ENCODE measurements around the gene EEF1E1.

The EEF1E1 gene

DNA sequence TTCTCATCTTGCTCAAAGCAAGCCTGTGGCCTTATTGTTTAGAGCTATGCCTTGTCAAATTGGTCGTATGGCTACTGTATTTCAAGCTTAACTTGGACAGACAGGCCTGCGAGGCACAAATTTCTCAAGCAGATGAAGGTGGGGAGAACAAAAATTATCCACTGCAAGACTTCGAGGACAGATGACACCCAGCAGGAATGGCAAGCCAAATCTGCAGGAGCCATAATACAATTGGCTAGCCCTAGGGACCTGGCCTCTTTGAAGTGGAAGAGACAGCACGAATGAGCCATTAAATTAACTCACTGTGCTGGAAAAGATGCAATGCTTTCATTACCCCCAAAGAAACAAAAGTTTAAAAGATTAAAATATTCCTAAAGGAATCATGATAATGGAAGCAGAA lies 33.2 kb downstream of the EEF1E1 start:
- TF ChIP-seq, protein P1, sequence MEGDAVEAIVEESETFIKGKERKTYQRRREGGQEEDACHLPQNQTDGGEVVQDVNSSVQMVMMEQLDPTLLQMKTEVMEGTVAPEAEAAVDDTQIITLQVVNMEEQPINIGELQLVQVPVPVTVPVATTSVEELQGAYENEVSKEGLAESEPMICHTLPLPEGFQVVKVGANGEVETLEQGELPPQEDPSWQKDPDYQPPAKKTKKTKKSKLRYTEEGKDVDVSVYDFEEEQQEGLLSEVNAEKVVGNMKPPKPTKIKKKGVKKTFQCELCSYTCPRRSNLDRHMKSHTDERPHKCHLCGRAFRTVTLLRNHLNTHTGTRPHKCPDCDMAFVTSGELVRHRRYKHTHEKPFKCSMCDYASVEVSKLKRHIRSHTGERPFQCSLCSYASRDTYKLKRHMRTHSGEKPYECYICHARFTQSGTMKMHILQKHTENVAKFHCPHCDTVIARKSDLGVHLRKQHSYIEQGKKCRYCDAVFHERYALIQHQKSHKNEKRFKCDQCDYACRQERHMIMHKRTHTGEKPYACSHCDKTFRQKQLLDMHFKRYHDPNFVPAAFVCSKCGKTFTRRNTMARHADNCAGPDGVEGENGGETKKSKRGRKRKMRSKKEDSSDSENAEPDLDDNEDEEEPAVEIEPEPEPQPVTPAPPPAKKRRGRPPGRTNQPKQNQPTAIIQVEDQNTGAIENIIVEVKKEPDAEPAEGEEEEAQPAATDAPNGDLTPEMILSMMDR (IDR thresholded peaks at IDR 0.05; ENCODE audit: insufficient read depth, low read length, missing control alignments), result no peak
- ChIA-PET POLR2A (no interaction called here), CTCF (no interaction called here)
- no peak for DNase-seq (ENCODE audit: low read depth, low spot score)
- H3K4me3 ChIP-seq (ENCODE audit: low read depth, low read length), result no peak overlapping the region

DNA sequence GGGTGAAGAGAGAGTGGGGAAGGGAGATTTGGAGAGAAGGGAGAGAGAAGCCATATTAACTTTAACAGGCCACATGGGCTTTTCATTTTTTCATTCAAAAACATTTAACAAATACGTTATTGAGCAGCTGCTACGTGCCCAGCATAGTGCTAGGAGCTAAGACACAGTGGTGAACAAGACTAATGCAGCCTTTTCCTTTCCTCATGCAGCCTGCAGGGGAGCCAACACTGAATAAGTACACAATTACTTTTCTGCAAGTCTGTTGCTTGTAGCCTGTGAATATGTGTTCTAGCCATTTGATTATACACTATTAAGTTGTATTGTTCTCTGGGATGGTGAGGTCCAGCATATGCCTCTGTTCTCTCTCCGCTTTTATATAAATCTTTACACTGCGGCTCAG lies 36.2 kb downstream of the EEF1E1 start:
- CTCF ChIA-PET, result no interaction called here
- no peak overlapping the region for H3K4me3 ChIP-seq (ENCODE audit: low read depth, low read length)
- DNase-seq (ENCODE audit: low read depth, low spot score), result no peak
- TF ChIP-seq, protein P1 (IDR thresholded peaks at IDR 0.05; ENCODE audit: insufficient read depth, low read length, missing control alignments), result no peak
- POLR2A ChIA-PET, result no interaction called here

DNA sequence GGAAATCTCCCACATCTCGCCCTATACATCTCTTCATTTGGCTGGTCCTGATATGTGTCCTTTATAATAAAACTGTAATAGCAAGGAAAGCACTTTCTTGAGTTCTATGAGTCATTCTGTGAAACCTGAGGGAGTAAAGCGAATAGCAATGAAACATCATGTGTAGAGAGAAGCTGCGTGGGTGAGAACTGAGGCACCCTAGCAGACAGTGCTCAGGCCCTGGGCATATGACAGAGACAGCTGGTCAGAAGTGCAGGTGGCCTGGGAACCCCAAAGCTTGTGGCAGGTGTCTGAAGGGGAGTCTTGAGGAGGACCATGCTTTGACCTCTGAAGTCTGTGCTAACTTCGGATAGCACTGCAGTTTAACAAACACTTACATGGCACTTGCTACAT lies 36.8 kb downstream of the EEF1E1 start:
- TF ChIP-seq, protein P1 (IDR thresholded peaks at IDR 0.05; ENCODE audit: insufficient read depth, low read length, missing control alignments), result no peak
- ChIA-PET CTCF (interaction anchor here (2.3 kb wide), 1 partner anchor 153 kb away, joined by 14 read pairs; no protein-coding TSS in a partner anchor), POLR2A (no interaction called here)
- DNase-seq (ENCODE audit: low read depth, low spot score), result no peak
- H3K4me3 ChIP-seq (ENCODE audit: low read depth, low read length), result no peak overlapping the region

DNA sequence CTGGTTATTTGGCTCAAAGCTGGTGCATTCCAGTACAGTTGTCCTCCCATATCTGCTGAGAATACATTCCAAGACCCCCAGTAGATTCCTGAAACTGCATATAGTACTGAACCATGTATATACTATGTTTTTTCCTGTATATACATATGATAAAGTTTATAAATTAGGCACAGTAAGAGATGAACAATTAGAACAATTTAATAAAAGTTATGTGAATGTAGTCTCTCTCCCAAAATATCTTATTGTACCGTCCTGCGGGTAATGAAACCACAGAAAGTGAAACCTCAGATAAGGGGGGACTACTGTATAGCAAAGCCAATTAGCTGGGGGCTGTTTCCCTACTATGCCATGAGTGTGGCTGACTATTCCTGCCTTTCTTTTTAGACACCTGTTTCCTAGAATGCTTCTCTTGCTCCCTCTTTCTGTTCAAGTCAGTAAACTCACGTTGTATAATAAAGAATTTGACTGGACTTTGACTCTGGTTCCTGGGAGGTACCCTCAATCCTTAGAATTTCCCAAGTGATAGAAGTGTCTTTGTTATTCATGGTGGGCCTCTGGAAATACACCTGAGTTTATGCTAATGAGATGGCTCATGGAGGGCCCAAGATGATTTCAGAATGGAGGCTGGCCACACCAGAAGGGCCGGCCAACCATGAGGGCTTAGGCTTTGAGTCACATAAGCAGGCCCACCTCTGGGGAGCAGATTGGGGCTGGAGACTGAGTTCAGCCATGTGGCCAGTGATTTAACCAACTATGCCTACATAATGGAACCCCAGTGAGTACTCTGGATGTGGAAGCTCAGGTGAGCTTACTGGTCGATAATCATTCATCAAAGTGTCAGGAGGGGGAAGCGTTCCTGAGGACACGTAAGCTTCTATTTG lies 37.5 kb downstream of the EEF1E1 start:
- CTCF ChIA-PET, result interaction anchor here (1.3 to 2.3 kb wide), 2 partner anchors 20 to 154 kb away, joined by 4 to 14 read pairs; no protein-coding TSS in a partner anchor
- POLR2A ChIA-PET, result interaction anchor here (0.9 to 1.4 kb wide), 2 partner anchors 15 to 334 kb away, joined by 3 read pairs; no protein-coding TSS in a partner anchor
- no peak for DNase-seq (ENCODE audit: low read depth, low spot score)
- TF ChIP-seq, protein P1 (IDR thresholded peaks at IDR 0.05; ENCODE audit: insufficient read depth, low read length, missing control alignments), result no peak
- peak overlapping the region; percentile 42 for H3K4me3 ChIP-seq (ENCODE audit: low read depth, low read length)

DNA sequence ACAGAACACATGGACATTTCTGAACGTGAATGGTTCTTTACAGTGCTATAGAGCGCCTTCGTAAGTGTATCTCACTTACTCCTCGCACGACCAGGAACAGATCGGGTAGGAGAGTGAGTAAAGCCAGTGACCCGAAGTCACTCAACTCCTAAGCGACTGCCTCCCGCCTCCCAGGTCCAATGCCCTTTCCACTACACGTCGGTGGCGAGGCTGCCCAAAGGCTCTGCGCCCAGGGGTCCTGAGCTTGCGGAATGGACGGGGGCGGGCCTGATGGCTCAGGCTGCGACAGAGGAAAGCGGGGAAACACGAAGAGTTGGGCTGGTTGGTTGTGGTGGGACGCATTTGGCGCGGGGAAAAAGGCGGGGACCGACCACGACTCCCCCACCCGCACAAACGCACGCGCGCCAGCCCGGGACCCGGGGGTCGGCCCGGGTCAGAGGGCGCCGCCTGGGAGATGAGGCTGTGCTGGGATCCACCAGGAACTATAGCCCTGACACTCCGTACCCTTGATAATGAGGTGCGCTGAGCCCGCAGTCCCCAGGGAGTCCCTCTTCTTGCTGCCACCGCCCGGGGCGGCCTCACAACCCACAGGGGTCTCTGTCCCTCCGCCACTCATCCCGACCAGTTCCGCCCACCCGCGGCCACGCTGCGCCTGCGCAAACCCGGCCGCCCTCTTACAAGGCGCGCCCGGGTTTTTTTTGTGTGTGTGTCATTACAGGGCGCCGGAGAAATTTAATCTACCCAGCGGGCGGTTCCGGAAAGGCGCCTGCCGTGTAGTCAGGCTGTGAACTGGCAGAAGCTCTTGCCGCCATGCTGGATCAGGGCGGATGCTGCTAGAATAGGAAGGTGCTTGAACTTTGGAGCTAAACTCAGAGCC lies 38.3 kb downstream of the EEF1E1 start, which contains the start of gene BLOC1S5:
TSS of gene BLOC1S5 (minus strand) at position 629 of the 877 bp plus-strand sequence. CDS start at position 616, 13 bp downstream.
- POLR2A ChIA-PET, result interaction anchor here (0.9 to 1.4 kb wide), 2 partner anchors 16 to 333 kb away, joined by 3 read pairs; no protein-coding TSS in a partner anchor
- peak; percentile 79 for DNase-seq (ENCODE audit: low read depth, low spot score)
- CTCF ChIA-PET, result interaction anchor here (0.6 to 2.3 kb wide), 5 partner anchors 21 to 341 kb away, joined by 3 to 14 read pairs (median 3); no protein-coding TSS in a partner anchor
- TF ChIP-seq, protein P1 (IDR thresholded peaks at IDR 0.05; ENCODE audit: insufficient read depth, low read length, missing control alignments), result peak; percentile 8
- peak within 1 kb of the TSS; percentile 93 for H3K4me3 ChIP-seq (ENCODE audit: low read depth, low read length)

Measured in AG04449 (cell line).